Measurements from ENCODE around the gene ASPHD2. TPM values are rescaled to one million over a fixed set of nuclear protein-coding genes. Genes with fewer than 3 reads are reported as not detected.

The ASPHD2 gene, protein sequence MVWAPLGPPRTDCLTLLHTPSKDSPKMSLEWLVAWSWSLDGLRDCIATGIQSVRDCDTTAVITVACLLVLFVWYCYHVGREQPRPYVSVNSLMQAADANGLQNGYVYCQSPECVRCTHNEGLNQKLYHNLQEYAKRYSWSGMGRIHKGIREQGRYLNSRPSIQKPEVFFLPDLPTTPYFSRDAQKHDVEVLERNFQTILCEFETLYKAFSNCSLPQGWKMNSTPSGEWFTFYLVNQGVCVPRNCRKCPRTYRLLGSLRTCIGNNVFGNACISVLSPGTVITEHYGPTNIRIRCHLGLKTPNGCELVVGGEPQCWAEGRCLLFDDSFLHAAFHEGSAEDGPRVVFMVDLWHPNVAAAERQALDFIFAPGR
- 0.65 TPM in 1 of 2 replicates, not detected in the other for total RNA-seq

DNA sequence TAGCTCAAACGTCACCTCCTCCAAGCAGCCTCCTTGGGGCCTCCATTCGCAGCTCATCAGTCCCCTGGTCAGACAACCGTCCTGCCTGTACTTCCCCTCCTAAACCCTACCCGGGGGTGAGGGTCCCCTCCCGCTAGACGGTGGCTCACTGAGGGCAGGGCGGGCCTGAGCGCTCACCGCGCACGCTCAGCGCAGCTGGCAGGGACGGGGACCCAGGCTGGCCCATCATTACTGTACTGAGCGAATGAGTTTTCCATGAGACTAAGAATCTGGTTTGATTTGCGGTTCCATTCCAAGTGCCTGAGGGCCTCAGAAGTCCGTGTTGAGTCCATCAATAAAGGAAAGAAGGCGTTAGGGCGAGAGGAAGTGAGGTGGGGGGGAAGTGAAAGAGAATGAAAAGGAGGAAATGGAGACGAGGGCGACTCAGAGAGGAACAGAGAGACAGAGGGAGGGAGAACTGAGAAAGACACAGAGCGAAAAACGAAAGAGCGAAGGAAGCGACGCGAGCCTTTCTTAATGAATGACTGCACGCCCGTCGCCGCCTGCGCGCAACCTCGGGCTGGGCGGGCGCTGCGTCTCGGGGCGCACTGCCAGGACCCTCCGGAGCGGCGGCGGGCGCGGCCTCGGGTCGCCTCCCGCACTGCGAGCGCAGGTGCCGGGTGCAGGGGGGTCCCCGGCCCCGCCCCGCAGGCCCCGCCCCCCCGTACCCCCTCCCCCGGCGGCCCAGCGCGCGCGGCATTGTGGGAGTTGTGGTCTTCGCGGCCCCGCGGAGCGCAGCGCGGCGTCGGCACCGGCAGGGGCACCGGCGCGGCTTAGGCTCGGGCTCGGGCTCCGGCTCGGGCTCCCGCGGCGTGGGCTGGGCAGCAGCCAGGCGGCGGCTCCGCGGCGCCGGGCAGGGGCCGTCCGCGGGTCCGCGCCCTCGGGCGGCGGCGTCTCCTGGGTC lies at the start of gene ASPHD2:
Gene ASPHD2 (plus strand): TSS at position 746 of the 943 bp plus-strand sequence. CDS start 4,356 bp downstream, outside the sequence.

DNA sequence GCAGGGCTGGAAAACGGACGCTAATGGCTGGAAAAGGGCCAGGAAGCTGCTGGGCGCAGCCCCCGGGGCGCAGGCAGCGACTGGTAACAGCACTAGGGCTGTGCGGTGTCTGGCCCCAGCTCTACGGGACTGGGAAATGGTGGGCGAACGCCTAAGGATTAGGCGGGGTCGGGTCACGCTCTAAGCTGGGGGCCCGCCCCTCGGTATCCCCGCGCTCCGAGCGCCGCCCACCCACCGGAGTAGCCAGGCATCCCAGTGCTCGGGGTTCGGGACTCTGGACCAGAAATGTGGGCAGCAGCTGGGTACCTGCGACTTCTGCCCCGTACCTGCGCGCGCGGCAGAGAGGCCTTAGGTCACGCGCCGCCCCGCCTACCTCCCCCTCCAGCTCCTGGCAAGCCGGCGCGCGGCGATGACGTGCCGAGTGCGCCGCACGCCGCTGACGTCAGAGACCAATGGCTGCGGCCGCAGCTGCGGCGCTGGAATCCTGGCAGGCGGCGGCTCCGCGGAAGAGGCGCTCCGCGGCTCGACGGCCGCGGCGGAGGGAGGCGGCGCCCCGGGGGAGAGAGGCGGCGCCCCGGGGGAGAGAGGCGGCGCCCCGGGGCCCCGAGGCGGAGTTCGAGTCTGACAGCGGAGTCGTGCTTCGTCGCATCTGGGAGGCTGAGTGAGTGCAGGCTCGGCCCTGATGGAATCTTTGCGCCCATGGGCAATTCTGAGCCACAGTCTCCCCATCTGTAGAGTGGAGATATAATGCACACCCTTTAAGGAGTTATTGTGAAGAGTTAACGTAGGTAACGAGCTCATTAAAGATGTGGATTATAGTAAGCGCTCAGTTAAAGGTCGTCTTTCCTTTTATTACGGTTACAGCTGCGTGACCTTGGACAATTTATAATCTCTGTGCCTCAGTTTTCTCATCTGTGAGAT lies 54.6 kb downstream of the ASPHD2 start, which contains the start of the genes HPS4 and SRRD:
Gene HPS4 (minus strand): TSS at position 345 of the 921 bp plus-strand sequence. CDS start 2,021 bp downstream, outside the sequence.
Gene SRRD (plus strand): TSS at position 439 of the 921 bp plus-strand sequence. CDS start 14 bp downstream, at position 453.

Small RNA genes within 50 kb of the gene (small RNA-seq; reads per million reads assigned to genes)
- 0.14 reads per million for gene RNA5SP495

Other genes starting within 250 kb of the ASPHD2 start
- gene HPS4, start 54.5 kb downstream of the ASPHD2 start, total RNA-seq, result 36.1 and 40.0 TPM in 2 replicates
- gene SRRD, start 54.6 kb downstream of the ASPHD2 start, total RNA-seq, result 13.7 and 17.5 TPM in 2 replicates
- gene TFIP11, start 83.2 kb downstream of the ASPHD2 start, total RNA-seq, result 39.3 and 39.8 TPM in 2 replicates
- gene TPST2, start 160.9 kb downstream of the ASPHD2 start, total RNA-seq, result 11.8 and 14.2 TPM in 2 replicates
- not detected in 2 replicates for gene CRYBB1, start 188.8 kb downstream of the ASPHD2 start, total RNA-seq
- not detected in 2 replicates for gene CRYBA4, start 192.7 kb downstream of the ASPHD2 start, total RNA-seq
- 0.76 and 0.79 TPM in 2 replicates for gene MIAT, start 228.3 kb downstream of the ASPHD2 start, total RNA-seq

All from placental epithelial cell (primary cell).